BLaER1 treated with 17β-estradiol and CSF1 and Interleukin-3, amounts not matched to agents 10 nM and 100 nM (cell line): ENCODE data around the gene PLPPR5.

Experiments used
- H3K27ac ChIP-seq, 11 experiments: shearing (Covaris generic); formaldehyde crosslinking; 2 replicates each; pipeline ENCODE4 v1.8.1; 2022
- H3K27me3 ChIP-seq, 11 experiments: shearing (Covaris generic); formaldehyde crosslinking; 2 replicates each; pipeline ENCODE4 v1.8.1; 2022
- H3K36me3 ChIP-seq, 11 experiments: shearing (Covaris generic); formaldehyde crosslinking; 2 replicates each; pipeline ENCODE4 v1.8.1; 2022
- H3K4me1 ChIP-seq, 10 experiments: shearing (Covaris generic); formaldehyde crosslinking; 2 replicates each; pipeline ENCODE4 v1.8.1; 2022
- H3K4me2 ChIP-seq, 11 experiments: shearing (Covaris generic); formaldehyde crosslinking; 2 replicates each; pipeline ENCODE4 v1.8.1; 2022
- H3K4me3 ChIP-seq, 10 experiments: shearing (Covaris generic); formaldehyde crosslinking; 2 replicates each; pipeline ENCODE4 v1.8.1; 2022
- H3K9ac ChIP-seq, 11 experiments: shearing (Covaris generic); formaldehyde crosslinking; 2 replicates each; pipeline ENCODE4 v1.8.1; 2022
- H3K9me3 ChIP-seq, 11 experiments: shearing (Covaris generic); formaldehyde crosslinking; replicated peaks in 1 of 11; 2 replicates each; pipeline ENCODE4 v1.8.1; 2022
- H4K20me1 ChIP-seq, 11 experiments: shearing (Covaris generic); formaldehyde crosslinking; 2 replicates each; pipeline ENCODE4 v1.8.1; 2022
- Cebpa-rat ChIP-seq, 11 experiments: shearing (Covaris generic); IDR thresholded peaks; 2 replicates each; pipeline ENCODE4 v1.8.1; 2022

Gene PLPPR5

DNA sequence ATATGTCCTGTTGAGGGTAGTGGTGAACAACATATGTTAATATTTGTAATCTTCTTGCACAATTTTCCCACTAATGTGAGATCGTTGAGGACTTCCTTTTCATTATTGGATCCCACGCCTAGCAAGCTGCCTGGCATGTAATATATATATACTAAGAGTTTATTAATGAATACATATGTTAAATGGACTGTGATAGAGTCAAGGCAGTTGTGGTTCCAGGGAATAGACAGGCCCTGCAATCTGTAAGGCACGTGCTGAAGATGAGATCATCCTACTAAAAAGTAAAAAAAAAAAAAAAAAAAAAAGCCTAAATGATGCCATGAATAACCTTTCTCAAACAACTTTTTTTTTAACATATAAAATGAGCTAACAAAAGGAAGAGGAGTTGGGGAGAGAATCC lies 28.9 kb downstream of the PLPPR5 start:
- Histone ChIP-seq H3K27me3 (no peaks in the 10 kb centered on the region), H3K27ac (no peak overlapping the region), H4K20me1 (no peaks in the 10 kb centered on the region), H3K9me3 (no peaks in the 10 kb centered on the region), H3K4me3 (no peak overlapping the region), H3K4me1 (no peaks in the 10 kb centered on the region), H3K9ac (no peak overlapping the region), H3K36me3 (no peaks in the 10 kb centered on the region), H3K4me2 (no peak overlapping the region)
- TF ChIP-seq Cebpa-rat (IDR thresholded peaks at IDR 0.05), result no peak

DNA sequence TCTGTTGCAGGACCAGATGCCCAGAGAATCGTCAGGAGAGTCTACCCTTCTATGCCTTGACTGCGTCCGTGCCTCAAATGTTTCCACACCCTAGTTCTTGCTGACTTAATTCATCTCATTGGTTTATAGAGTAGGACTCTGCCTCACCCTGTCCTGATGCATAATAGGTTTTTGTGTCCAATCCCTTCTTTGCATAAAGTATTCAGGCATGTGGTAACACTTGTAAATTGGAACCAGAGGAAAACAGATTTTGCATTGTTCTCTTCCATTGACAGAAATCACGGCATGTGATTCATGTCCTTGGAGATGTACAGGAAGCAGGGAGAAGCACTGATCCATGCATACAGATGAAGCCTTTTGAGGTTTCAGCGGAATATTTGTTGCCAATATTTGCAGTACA lies 29.5 kb downstream of the PLPPR5 start:
- Histone ChIP-seq H3K4me1 (no peaks in the 10 kb centered on the region), H3K4me3 (no peak overlapping the region), H3K4me2 (no peak overlapping the region), H3K9ac (no peak overlapping the region), H4K20me1 (no peaks in the 10 kb centered on the region), H3K27me3 (no peaks in the 10 kb centered on the region), H3K27ac (no peak overlapping the region), H3K36me3 (no peaks in the 10 kb centered on the region), H3K9me3 (no peaks in the 10 kb centered on the region)
- TF ChIP-seq Cebpa-rat (IDR thresholded peaks at IDR 0.05), result no peak

DNA sequence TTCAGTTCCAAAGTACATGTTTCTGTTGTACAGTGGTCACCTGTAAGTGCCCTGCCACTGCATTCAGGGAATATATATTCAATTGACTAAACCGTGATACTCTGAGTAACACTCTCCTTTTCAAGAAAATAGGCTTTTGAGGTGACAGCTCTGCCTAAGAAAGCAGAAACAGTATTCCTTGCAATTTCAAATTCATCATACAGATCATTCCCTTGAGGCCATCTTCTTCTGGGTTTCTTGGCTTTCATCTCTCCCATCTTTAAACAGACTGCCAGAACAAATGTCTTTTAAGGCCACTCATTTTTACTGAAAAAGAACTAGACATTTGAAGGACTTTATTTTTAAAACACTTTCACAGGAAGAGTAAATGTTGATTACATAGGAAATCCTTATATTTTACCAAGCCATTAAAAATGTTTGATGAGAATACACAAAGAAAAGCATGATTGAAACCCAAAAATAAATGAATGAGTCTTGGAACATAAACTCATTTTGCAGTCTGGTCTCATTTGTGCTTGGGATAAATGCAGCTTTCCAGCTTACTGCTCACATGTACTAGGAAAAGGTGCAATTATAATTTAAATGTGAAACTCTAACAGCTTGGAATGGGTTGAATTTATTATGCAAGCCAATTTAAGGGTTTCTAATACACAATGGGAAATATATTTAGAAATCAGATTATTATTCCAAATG lies 34.7 kb downstream of the PLPPR5 start:
- Histone ChIP-seq H3K9me3 (no peaks in the 10 kb centered on the region), H3K4me1 (0 out of 20 replicates have a peak, but pooled peaks cover 0 to 4% (median 0%) of the 10 kb centered on the region in 10 experiments), H3K4me2 (no peak overlapping the region), H3K36me3 (no peaks in the 10 kb centered on the region), H3K4me3 (no peak overlapping the region), H4K20me1 (no peaks in the 10 kb centered on the region), H3K27ac (no peak overlapping the region), H3K9ac (no peak overlapping the region), H3K27me3 (no peaks in the 10 kb centered on the region)
- TF ChIP-seq Cebpa-rat (IDR thresholded peaks at IDR 0.05), result no peak

DNA sequence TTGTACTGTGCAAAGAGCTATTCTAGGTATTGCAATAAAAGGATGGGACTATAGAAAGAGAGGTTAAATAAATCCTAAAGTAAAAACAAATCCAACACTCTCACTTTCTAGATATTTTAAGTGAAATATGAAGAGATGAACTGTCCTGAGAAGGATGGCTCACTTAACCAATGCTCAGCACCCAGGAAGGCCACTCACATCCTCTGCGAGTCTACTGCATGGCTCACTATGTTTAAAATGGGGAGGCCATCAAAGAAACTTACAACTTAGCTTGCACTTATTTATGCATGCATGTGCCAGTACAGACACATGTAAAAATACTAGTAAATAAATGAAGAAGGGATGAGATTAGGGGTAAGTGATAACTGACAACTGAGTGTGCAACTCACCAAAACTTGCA lies 37.5 kb downstream of the PLPPR5 start:
- H3K36me3 ChIP-seq, result no peaks in the 10 kb centered on the region
- H3K27ac ChIP-seq, result no peak overlapping the region
- no peaks in the 10 kb centered on the region for H4K20me1 ChIP-seq
- H3K4me3 ChIP-seq, result no peak overlapping the region
- H3K9ac ChIP-seq, result no peak overlapping the region
- TF ChIP-seq Cebpa-rat (IDR thresholded peaks at IDR 0.05), result no peak
- H3K9me3 ChIP-seq, result no peaks in the 10 kb centered on the region
- H3K27me3 ChIP-seq, result no peaks in the 10 kb centered on the region
- no peak overlapping the region for H3K4me2 ChIP-seq
- 0 out of 20 replicates have a peak, but pooled peaks cover 0 to 4% (median 0%) of the 10 kb centered on the region in 10 experiments for H3K4me1 ChIP-seq

DNA sequence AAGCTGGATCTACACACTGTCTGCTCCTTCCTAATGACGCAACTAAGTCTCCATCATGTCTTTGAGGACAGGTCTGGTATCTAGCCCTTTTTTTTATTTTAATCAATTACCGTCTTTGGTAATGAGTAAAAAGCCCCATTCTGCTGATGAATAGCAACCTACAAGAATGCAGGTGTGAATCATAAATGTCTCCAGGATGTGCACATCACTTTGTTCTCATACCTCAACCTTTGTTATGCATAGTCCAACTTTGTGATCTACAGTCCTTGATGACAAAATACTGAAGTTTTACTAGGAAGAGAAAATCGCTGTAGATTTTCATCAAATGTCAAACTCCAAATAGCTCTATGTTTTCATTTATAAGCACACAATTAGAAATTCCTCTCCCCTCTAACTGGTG lies 39.3 kb downstream of the PLPPR5 start:
- no peak overlapping the region for H3K27ac ChIP-seq
- H3K27me3 ChIP-seq, result no peaks in the 10 kb centered on the region
- no peak overlapping the region for H3K4me2 ChIP-seq
- no peak overlapping the region for H3K9ac ChIP-seq
- H4K20me1 ChIP-seq, result no peaks in the 10 kb centered on the region
- H3K36me3 ChIP-seq, result no peaks in the 10 kb centered on the region
- TF ChIP-seq Cebpa-rat (IDR thresholded peaks at IDR 0.05), result no peak
- H3K4me3 ChIP-seq, result no peak overlapping the region
- H3K9me3 ChIP-seq, result no peaks in the 10 kb centered on the region
- H3K4me1 ChIP-seq, result 0 out of 20 replicates have a peak, but pooled peaks cover 0 to 4% (median 0%) of the 10 kb centered on the region in 10 experiments

DNA sequence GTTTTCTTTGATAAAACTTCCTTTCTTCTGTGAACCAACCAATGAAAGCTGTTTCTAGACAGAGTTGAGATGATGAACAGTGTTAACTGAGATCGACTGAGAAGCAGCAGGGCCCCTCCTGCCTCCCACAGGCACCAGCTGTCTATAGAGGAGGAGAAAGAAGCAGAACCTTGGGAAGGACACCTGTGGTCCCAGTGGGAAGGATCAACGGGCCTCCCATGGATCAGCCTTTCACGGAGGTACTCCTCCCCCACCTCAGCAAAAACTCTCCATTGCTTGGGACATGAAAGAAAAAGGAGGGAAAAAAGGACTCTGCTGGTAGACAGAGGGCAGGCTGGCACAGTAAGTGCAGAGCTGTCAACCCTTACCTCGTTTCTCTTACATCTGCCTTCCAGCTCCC lies 40.5 kb downstream of the PLPPR5 start:
- no peak overlapping the region for H3K4me3 ChIP-seq
- H4K20me1 ChIP-seq, result no peaks in the 10 kb centered on the region
- H3K36me3 ChIP-seq, result no peaks in the 10 kb centered on the region
- no peak overlapping the region for H3K4me2 ChIP-seq
- H3K9me3 ChIP-seq, result no peaks in the 10 kb centered on the region
- TF ChIP-seq Cebpa-rat (IDR thresholded peaks at IDR 0.05), result no peak
- no peaks in the 10 kb centered on the region for H3K27me3 ChIP-seq
- H3K27ac ChIP-seq, result no peak overlapping the region
- H3K9ac ChIP-seq, result no peak overlapping the region
- H3K4me1 ChIP-seq, result no peaks in the 10 kb centered on the region

DNA sequence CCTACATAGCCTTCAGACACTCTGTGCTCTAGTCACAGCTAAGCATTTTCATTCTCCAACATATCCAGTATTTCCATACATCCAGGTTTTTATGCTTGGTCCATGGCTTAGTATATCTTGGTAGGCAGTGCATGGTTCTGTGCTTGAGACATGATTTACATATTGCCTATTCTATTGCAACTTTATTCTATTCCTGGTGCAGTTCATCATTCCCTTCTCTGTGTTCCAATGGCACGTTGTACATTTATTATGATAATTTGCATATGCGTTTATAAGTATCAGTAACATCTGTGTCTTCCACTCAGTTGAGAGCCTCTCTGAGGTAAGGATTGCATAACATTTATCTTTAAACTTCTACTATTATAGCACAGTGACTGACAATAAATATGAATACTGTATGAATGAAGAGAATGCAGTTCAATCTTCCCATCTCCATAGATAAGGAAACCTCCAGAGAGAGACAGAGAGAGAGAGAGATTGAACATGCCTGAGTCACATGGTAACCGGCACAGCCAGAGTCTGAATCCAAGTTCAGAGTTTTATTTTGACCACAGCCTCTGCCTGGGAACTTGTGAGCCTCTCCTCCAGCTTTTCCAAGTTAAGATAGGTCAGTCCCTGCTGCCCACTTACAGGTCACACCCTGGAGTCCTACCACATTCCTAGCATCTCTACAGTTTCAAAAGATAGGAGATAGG lies 41.5 kb downstream of the PLPPR5 start:
- Histone ChIP-seq H3K27me3 (no peaks in the 10 kb centered on the region), H3K4me2 (no peak overlapping the region), H3K9me3 (no peaks in the 10 kb centered on the region), H3K4me3 (no peak overlapping the region), H4K20me1 (no peaks in the 10 kb centered on the region), H3K27ac (no peak overlapping the region), H3K4me1 (no peaks in the 10 kb centered on the region), H3K9ac (no peak overlapping the region), H3K36me3 (no peaks in the 10 kb centered on the region)
- TF ChIP-seq Cebpa-rat (IDR thresholded peaks at IDR 0.05), result no peak

DNA sequence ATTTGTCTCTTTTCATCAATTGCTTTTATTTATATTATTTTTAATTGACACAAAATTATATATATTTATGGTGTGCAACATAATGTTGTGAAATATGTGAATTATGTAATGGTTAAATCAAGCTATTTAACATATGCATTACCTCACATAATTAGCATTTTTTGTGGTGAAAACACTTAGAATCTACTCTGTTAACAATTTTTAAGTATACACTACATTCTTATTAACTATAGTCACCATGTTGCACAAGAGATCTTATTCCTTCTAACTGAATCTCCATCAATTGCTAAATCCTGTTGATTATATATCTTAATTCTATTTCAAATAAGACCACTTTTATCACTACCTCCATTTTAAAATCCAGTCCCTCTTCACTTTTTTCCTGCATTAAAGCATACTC lies 42.5 kb downstream of the PLPPR5 start:
- H3K27ac ChIP-seq, result no peak overlapping the region
- no peak for TF ChIP-seq Cebpa-rat (IDR thresholded peaks at IDR 0.05)
- H3K9ac ChIP-seq, result no peak overlapping the region
- no peak overlapping the region for H3K4me3 ChIP-seq
- no peaks in the 10 kb centered on the region for H3K4me1 ChIP-seq
- H3K36me3 ChIP-seq, result no peaks in the 10 kb centered on the region
- no peaks in the 10 kb centered on the region for H3K27me3 ChIP-seq
- H3K9me3 ChIP-seq, result no peaks in the 10 kb centered on the region
- H3K4me2 ChIP-seq, result no peak overlapping the region
- no peaks in the 10 kb centered on the region for H4K20me1 ChIP-seq

DNA sequence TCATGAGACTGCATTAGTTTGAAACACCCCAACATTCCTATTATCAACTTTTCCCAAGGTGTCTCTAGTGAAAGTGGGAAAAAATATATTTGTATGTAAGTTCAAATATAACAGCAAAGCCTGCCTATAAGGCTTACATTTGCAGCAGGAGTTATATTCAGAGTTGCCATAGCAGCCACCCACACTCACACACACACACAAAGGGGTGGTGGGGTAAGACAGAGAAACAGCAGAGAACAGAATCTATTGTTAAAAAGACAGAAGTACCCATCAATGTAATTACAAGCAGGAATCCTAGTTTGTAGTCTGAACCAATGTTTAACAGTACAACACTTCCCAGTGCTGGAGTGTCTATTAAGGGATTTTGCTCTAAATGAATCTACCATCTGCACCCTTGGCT lies 55.0 kb downstream of the PLPPR5 start:
- Histone ChIP-seq H4K20me1 (no peaks in the 10 kb centered on the region), H3K27ac (no peak overlapping the region), H3K27me3 (no peaks in the 10 kb centered on the region), H3K9me3 (no peaks in the 10 kb centered on the region), H3K36me3 (no peaks in the 10 kb centered on the region), H3K4me2 (no peak overlapping the region), H3K4me3 (no peak overlapping the region), H3K4me1 (no peaks in the 10 kb centered on the region), H3K9ac (no peak overlapping the region)
- no peak for TF ChIP-seq Cebpa-rat (IDR thresholded peaks at IDR 0.05)

DNA sequence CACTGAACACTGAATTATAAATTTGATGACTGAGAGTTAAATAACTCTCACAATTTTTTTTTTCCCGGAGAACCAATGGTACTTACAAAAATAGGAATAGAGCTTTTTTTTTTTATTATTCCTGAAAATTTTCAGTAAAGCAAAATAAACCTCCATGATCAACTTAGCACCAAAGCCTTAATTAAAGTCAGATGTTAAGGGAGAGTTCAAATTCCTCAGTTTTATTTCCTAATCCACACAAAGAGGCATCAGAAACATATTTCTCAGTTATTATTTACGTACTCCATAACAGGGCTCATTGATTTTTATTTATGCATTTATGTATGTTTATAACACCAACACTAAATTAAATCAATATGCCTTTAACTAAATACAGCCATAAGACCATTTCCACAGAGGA lies 55.5 kb downstream of the PLPPR5 start:
- Histone ChIP-seq H4K20me1 (no peaks in the 10 kb centered on the region), H3K36me3 (no peaks in the 10 kb centered on the region), H3K9me3 (no peaks in the 10 kb centered on the region), H3K27ac (no peak overlapping the region), H3K4me1 (no peaks in the 10 kb centered on the region), H3K27me3 (no peaks in the 10 kb centered on the region), H3K4me3 (no peak overlapping the region), H3K9ac (no peak overlapping the region), H3K4me2 (no peak overlapping the region)
- TF ChIP-seq Cebpa-rat (IDR thresholded peaks at IDR 0.05), result no peak
